AG10803 (cell line): Measurements from ENCODE around the gene SGCD.

Experiments
- DNase-seq: peaks from one replicate; pipeline ENCODE4 v3.0.0; 2010; ENCODE audit warnings: low read depth
- H3K4me3 ChIP-seq: 2 replicates; pipeline ENCODE4 v1.5.1; 2011; ENCODE audit warnings: mild to moderate bottlenecking, low read length, control low read depth
- CTCF ChIP-seq: conservative IDR thresholded peaks from 2 replicates; pipeline ENCODE4 v1.5.1; 2011; ENCODE audit warnings: mild to moderate bottlenecking, low read length, control low read depth, inconsistent platforms

The SGCD gene

GRCh38 chr5:156543348-156544145 is 216.6 kb downstream of the SGCD start:
- TF ChIP-seq CTCF: no peak
- H3K4me3 ChIP-seq: no peak overlapping the region
- DNase-seq: no peak

- DNase-seq: peak; percentile 31
- no peak overlapping the region for H3K4me3 ChIP-seq
- no peak for TF ChIP-seq CTCF
These were observed 225.9 kb downstream of the SGCD start for GRCh38 chr5:156552855-156553358.

- no peak overlapping the region for H3K4me3 ChIP-seq
- no peak for DNase-seq
- no peak for TF ChIP-seq CTCF
These were observed 229.9 kb downstream of the SGCD start for GRCh38 chr5:156556666-156557406.

GRCh38 chr5:156560002-156560401 is 233.0 kb downstream of the SGCD start:
- no peak overlapping the region for H3K4me3 ChIP-seq
- DNase-seq: peak; percentile 73
- TF ChIP-seq CTCF: no peak

GRCh38 chr5:156561651-156562050 is 234.7 kb downstream of the SGCD start:
- no peak for DNase-seq
- H3K4me3 ChIP-seq: no peak overlapping the region
- TF ChIP-seq CTCF: no peak

GRCh38 chr5:156570615-156571014 is 243.7 kb downstream of the SGCD start:
- no peak for DNase-seq
- no peak for TF ChIP-seq CTCF
- no peak overlapping the region for H3K4me3 ChIP-seq

- no peak for DNase-seq
These were observed 254.8 kb downstream of the SGCD start for GRCh38 chr5:156581725-156582124.

More at GRCh38 chr5:156581725-156582124, 254.8 kb downstream of the SGCD start:
- TF ChIP-seq CTCF: no peak
- H3K4me3 ChIP-seq: no peak overlapping the region
